Measurements from ENCODE around the gene PRR16.

Gene PRR16

GRCh38 chr5:120567921-120568320 is 103.8 kb downstream of the PRR16 start:
- TF ChIP-seq, protein P1, sequence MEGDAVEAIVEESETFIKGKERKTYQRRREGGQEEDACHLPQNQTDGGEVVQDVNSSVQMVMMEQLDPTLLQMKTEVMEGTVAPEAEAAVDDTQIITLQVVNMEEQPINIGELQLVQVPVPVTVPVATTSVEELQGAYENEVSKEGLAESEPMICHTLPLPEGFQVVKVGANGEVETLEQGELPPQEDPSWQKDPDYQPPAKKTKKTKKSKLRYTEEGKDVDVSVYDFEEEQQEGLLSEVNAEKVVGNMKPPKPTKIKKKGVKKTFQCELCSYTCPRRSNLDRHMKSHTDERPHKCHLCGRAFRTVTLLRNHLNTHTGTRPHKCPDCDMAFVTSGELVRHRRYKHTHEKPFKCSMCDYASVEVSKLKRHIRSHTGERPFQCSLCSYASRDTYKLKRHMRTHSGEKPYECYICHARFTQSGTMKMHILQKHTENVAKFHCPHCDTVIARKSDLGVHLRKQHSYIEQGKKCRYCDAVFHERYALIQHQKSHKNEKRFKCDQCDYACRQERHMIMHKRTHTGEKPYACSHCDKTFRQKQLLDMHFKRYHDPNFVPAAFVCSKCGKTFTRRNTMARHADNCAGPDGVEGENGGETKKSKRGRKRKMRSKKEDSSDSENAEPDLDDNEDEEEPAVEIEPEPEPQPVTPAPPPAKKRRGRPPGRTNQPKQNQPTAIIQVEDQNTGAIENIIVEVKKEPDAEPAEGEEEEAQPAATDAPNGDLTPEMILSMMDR (IDR thresholded peaks at IDR 0.05; ENCODE audit: insufficient read depth, low read length, missing control alignments): no peak
- ChIA-PET POLR2A (no interaction called here), CTCF (interaction anchor here (1.1 kb wide), 1 partner anchor 22 kb away, joined by 3 read pairs; no protein-coding TSS in a partner anchor)
- no peak overlapping the region for H3K4me3 ChIP-seq (ENCODE audit: low read depth, low read length)
- DNase-seq (ENCODE audit: low read depth, low spot score): no peak

GRCh38 chr5:120568711-120569110 is 104.6 kb downstream of the PRR16 start:
- TF ChIP-seq, protein P1 (IDR thresholded peaks at IDR 0.05; ENCODE audit: insufficient read depth, low read length, missing control alignments): no peak
- ChIA-PET POLR2A (no interaction called here), CTCF (interaction anchor here (1.1 kb wide), 1 partner anchor 21 kb away, joined by 3 read pairs; no protein-coding TSS in a partner anchor)
- no peak overlapping the region for H3K4me3 ChIP-seq (ENCODE audit: low read depth, low read length)
- no peak for DNase-seq (ENCODE audit: low read depth, low spot score)

GRCh38 chr5:120576588-120576987 is 112.5 kb downstream of the PRR16 start:
- no peak overlapping the region for H3K4me3 ChIP-seq (ENCODE audit: low read depth, low read length)
- POLR2A ChIA-PET: no interaction called here
- CTCF ChIA-PET: no interaction called here
- TF ChIP-seq, protein P1 (IDR thresholded peaks at IDR 0.05; ENCODE audit: insufficient read depth, low read length, missing control alignments): no peak
- no peak for DNase-seq (ENCODE audit: low read depth, low spot score)

- no peak overlapping the region for H3K4me3 ChIP-seq (ENCODE audit: low read depth, low read length)
- TF ChIP-seq, protein P1 (IDR thresholded peaks at IDR 0.05; ENCODE audit: insufficient read depth, low read length, missing control alignments): no peak
- no peak for DNase-seq (ENCODE audit: low read depth, low spot score)
- CTCF ChIA-PET: interaction anchor here (0.9 kb wide), 1 partner anchor 19 kb away, joined by 3 read pairs; no protein-coding TSS in a partner anchor
- POLR2A ChIA-PET: no interaction called here
Measured at GRCh38 chr5:120582635-120583034, 118.5 kb downstream of the PRR16 start.

- no peak for DNase-seq (ENCODE audit: low read depth, low spot score)
- H3K4me3 ChIP-seq (ENCODE audit: low read depth, low read length): no peak overlapping the region
- ChIA-PET POLR2A (no interaction called here), CTCF (no interaction called here)
- TF ChIP-seq, protein P1 (IDR thresholded peaks at IDR 0.05; ENCODE audit: insufficient read depth, low read length, missing control alignments): no peak
Measured at GRCh38 chr5:120586646-120587045, 122.5 kb downstream of the PRR16 start.

DNA sequence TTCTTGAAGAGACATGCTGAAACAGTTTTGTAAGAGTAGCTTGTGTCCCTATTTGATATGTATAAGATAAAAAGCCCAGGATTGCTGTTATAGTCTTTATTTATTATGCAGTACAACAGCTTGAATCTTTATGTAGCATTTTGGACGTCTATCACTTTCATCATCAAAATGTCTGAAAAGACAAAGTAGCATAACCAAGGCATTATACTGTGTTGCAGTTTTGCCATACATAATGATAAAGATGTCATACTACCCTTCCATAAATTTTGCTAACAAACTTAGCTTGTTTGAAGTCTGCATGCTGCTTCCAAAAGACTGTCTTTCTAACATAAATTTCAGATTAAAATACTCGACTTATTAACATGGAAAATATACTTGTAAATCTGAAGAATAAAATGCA is 127.8 kb downstream of the PRR16 start:
- POLR2A ChIA-PET: no interaction called here
- TF ChIP-seq, protein P1 (IDR thresholded peaks at IDR 0.05; ENCODE audit: insufficient read depth, low read length, missing control alignments): no peak
- CTCF ChIA-PET: no interaction called here
- DNase-seq (ENCODE audit: low read depth, low spot score): no peak
- no peak overlapping the region for H3K4me3 ChIP-seq (ENCODE audit: low read depth, low read length)
